Activated gamma-delta T cell treated with Interleukin-2 at 50 U/mL for 16 hours (primary cell): Measurements from ENCODE around the gene RAB6B.

Experiments used
- DNase-seq: peaks from one replicate; pipeline ENCODE4 v3.0.0-alpha.2; 2020

RAB6B gene

DNA sequence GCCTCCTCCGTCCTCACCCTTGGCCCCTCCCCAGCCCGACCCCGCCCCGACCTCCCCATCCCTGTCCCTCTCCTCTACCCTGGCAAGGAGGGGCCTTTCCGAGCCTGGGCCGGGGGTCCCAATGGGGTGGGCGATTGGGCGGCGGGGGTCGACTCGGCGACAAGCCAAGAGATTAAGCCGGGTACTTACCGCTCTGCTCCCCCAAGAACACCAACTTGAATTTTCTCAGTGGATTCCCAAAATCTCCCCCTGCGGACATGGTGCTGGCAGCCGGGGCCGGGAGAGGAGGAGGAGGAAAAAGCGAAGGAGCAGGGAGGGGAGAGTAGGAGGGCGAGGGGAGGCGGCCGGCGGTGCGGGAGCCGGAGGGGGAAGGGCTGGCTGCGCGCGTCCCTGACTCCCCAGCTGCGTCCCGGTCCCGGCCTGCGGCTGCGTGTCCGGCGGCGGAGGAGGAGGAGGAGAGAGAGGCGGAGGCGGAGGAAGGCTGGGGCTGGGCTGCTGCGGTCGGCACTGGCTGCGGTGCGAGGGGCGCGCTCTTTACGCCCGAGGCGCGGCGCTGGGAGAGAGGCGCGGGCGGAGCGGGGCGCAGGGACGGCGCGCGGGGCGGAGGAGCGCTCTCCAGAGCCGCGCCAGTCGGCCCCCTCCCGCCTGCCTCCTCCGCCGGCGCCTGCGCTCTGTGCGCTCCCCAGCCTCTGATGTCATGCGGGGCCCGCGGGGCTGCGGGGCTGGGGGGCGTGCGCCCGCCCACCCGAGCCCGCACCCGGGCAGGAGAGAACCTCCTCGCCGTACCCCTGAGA lies at the start of gene RAB6B:
TSS of gene RAB6B (minus strand) at position 675 of the 794 bp plus-strand sequence. CDS start at position 259, 416 bp downstream.
- no peak for DNase-seq

- no peak for DNase-seq
Observed at GRCh38 chr3:133944641-133945380, 49.1 kb upstream of the RAB6B start.

DNA sequence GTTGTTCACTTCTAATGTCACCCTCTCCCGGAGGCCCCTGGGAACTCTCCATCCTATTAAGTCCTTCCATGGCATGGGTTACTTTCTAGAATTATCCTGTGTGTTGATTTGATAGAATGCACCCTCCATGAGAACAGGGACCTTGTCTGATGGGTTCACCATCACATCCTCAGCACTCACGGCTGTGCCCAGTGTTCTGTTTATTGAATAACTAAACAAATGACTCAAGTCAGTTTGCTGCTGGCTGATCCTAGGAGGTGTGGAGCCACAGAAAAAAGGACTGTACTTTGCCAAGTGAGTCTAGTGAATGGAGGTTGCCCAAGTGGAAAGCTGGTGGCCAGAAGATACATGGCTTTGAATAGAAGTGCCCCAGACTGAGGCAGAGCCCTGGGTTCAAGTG lies 48.5 kb upstream of the RAB6B start:
- DNase-seq = no peak

GRCh38 chr3:133943639-133944141 lies 48.0 kb upstream of the RAB6B start:
- DNase-seq = no peak

GRCh38 chr3:133943031-133943535 lies 47.4 kb upstream of the RAB6B start:
- no peak for DNase-seq

GRCh38 chr3:133941415-133941821 lies 45.7 kb upstream of the RAB6B start:
- no peak for DNase-seq

- no peak for DNase-seq
Observed at GRCh38 chr3:133940536-133940935, 44.9 kb upstream of the RAB6B start.

DNA sequence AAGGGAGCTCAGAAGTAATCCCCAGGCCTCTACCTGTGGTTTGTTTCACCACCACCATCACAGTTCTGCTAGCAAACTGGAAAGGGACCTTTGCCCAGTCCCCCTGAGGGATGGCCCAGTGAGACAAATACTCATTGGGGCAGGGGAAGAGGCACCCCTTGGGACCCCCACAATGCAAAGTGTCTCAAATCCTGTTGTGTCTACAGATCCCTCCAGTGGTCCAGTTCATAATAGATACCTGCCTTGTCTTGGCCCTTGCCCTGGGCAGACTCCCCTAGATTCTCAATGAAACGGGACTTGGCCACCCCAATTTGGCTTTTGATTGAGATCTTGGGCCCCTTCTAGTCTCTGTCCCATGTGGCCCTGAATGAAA lies 43.8 kb upstream of the RAB6B start:
- DNase-seq = no peak

DNA sequence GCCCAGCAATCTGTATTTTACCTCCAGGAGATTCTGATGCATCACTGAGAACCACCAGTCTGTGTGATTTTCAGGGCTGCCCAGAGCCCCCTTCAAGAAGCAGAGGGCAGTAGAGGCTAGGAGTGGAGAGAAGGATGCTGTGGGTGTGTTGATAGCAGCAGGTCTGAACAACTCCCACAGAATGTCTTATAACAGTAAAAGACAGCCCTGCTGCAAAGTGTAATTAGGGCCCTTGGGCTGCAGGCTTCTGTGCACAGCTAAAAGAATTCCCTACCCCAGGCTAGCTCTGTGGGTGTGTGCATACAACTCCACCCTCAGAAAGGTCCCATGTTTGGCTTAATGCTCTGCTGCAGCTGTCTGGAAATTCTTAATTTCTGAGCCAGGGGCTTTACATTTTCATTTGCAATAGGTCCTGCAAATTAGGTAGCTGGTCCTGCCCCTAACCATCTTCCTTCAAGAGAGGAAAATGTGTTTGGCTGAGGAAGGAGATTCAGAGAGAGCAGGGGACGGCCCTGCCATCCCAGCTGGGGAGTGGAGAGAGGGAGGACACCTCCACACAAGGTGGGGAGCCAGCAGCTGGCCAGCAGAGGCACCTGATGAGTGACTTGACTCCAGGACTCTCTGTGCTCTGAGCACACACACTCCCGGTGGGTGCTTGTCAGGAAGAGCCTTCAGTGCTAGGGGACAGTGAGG lies 43.2 kb upstream of the RAB6B start:
- DNase-seq = no peak

- no peak for DNase-seq
Observed at GRCh38 chr3:133937756-133938601, 42.3 kb upstream of the RAB6B start.

- DNase-seq = no peak
Observed at GRCh38 chr3:133937061-133937686, 41.5 kb upstream of the RAB6B start.

- DNase-seq = no peak
Observed at GRCh38 chr3:133935843-133936769, 40.4 kb upstream of the RAB6B start.

GRCh38 chr3:133934996-133935842 lies 39.5 kb upstream of the RAB6B start:
- no peak for DNase-seq

- no peak for DNase-seq
Observed at GRCh38 chr3:133934073-133934970, 38.6 kb upstream of the RAB6B start.

GRCh38 chr3:133933097-133934024 lies 37.7 kb upstream of the RAB6B start:
- no peak for DNase-seq

DNA sequence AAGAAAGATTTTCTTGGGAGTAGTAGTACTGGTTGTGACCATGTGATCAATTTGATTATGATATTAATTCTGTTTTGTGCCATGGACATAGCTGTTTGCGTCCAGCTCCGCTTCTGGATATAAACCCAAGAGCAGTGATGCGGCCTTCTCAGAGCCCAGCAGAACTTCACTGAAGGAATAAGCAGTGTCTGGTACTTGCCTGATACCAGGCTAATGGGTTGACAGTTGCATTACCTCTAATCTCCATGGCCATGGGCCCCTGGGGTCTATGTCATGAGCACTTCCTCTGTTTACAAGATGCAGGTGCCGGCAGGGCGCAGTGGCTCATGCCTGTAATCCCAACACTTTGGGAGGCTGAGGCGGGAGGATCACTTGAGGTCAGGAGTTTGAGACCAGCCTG lies 36.3 kb upstream of the RAB6B start:
- no peak for DNase-seq

DNA sequence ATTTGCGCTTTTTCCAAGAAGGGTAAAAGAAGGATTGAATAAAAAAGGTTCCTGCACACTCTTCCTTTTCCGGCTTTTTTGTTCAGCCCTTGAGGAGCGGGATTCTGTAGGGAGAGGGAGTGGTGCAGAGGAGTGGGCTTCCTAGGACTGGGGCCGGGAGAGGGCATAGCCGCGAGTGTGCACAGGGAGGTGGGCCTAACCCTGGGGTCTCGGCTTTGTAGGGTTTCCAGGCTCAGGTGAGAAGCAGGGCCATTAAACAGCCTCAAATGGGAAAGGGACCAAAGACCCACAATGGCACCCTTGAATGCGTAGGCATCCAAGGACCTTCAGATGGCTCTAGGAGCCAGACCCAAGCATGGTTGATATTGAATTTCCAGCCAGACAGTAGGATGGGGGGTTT lies 35.4 kb upstream of the RAB6B start:
- no peak for DNase-seq
